ENCODE results near the gene NUP62.

DNA sequence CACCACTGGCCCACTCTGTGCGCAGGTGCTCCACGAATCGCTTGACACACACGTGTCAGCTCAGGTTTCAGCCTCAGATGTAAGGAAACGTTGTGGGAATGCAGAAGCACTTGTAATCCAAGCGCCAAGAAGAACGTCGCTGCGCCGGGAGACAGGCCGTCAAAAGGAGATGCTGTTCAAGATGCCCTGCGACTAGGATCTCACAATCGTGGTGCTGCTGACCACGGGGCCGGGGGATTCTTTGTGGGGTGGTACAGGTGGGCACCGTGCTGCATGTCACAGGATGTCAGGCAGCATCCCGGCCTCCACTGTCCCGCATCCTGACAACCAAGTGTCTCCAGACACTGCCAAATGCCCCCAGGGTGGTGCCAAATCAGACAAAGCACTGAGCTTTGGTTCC lies 48.6 kb upstream of the NUP62 start:
- TF ChIP-seq, protein P1, sequence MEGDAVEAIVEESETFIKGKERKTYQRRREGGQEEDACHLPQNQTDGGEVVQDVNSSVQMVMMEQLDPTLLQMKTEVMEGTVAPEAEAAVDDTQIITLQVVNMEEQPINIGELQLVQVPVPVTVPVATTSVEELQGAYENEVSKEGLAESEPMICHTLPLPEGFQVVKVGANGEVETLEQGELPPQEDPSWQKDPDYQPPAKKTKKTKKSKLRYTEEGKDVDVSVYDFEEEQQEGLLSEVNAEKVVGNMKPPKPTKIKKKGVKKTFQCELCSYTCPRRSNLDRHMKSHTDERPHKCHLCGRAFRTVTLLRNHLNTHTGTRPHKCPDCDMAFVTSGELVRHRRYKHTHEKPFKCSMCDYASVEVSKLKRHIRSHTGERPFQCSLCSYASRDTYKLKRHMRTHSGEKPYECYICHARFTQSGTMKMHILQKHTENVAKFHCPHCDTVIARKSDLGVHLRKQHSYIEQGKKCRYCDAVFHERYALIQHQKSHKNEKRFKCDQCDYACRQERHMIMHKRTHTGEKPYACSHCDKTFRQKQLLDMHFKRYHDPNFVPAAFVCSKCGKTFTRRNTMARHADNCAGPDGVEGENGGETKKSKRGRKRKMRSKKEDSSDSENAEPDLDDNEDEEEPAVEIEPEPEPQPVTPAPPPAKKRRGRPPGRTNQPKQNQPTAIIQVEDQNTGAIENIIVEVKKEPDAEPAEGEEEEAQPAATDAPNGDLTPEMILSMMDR (IDR thresholded peaks at IDR 0.05; ENCODE audit: low read depth, low read length, missing input control) = no peak
- TF ChIP-seq GABPA (IDR thresholded peaks at IDR 0.05 in 1 of 2, conservative IDR thresholded peaks at IDR 0.05 in 1 of 2) (no peak), FOXA1 (IDR thresholded peaks at IDR 0.05) (no peak), JUND (IDR thresholded peaks at IDR 0.05) (no peak), ATF3 (IDR thresholded peaks at IDR 0.05) (no peak), YY1 (IDR thresholded peaks at IDR 0.05) (no peak), TAF1 (conservative IDR thresholded peaks at IDR 0.05) (no peak), SP1 (IDR thresholded peaks at IDR 0.05) (no peak), MAX (IDR thresholded peaks at IDR 0.05) (no peak)
- TF ChIP-seq, protein P2, sequence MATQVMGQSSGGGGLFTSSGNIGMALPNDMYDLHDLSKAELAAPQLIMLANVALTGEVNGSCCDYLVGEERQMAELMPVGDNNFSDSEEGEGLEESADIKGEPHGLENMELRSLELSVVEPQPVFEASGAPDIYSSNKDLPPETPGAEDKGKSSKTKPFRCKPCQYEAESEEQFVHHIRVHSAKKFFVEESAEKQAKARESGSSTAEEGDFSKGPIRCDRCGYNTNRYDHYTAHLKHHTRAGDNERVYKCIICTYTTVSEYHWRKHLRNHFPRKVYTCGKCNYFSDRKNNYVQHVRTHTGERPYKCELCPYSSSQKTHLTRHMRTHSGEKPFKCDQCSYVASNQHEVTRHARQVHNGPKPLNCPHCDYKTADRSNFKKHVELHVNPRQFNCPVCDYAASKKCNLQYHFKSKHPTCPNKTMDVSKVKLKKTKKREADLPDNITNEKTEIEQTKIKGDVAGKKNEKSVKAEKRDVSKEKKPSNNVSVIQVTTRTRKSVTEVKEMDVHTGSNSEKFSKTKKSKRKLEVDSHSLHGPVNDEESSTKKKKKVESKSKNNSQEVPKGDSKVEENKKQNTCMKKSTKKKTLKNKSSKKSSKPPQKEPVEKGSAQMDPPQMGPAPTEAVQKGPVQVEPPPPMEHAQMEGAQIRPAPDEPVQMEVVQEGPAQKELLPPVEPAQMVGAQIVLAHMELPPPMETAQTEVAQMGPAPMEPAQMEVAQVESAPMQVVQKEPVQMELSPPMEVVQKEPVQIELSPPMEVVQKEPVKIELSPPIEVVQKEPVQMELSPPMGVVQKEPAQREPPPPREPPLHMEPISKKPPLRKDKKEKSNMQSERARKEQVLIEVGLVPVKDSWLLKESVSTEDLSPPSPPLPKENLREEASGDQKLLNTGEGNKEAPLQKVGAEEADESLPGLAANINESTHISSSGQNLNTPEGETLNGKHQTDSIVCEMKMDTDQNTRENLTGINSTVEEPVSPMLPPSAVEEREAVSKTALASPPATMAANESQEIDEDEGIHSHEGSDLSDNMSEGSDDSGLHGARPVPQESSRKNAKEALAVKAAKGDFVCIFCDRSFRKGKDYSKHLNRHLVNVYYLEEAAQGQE (IDR thresholded peaks at IDR 0.05) = no peak
- TF ChIP-seq, protein P3, sequence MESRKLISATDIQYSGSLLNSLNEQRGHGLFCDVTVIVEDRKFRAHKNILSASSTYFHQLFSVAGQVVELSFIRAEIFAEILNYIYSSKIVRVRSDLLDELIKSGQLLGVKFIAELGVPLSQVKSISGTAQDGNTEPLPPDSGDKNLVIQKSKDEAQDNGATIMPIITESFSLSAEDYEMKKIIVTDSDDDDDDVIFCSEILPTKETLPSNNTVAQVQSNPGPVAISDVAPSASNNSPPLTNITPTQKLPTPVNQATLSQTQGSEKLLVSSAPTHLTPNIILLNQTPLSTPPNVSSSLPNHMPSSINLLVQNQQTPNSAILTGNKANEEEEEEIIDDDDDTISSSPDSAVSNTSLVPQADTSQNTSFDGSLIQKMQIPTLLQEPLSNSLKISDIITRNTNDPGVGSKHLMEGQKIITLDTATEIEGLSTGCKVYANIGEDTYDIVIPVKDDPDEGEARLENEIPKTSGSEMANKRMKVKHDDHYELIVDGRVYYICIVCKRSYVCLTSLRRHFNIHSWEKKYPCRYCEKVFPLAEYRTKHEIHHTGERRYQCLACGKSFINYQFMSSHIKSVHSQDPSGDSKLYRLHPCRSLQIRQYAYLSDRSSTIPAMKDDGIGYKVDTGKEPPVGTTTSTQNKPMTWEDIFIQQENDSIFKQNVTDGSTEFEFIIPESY (IDR thresholded peaks at IDR 0.05) = no peak
